H1 (cell line): ENCODE measurements around the gene DYRK1A. TPM values are rescaled to one million over a fixed set of nuclear protein-coding genes. Genes with fewer than 3 reads are reported as not detected.

Experiments
- CTCF ChIA-PET: fragments of 300-600 bp; sonication (Branson Sonifier 250); formaldehyde crosslinking; loops from one replicate; lab custom pipeline; 2021; ENCODE audit not compliant: partially characterized antibody; lab: Charles Lee
- POLR2A ChIA-PET: fragments of 300-600 bp; sonication (Branson Sonifier 250); formaldehyde crosslinking; loops from one replicate; lab custom pipeline; 2021; ENCODE audit warnings: inconsistent platforms; ENCODE audit not compliant: partially characterized antibody; lab: Charles Lee
- DNase-seq, 2 experiments: peaks; one replicate each; pipeline versions ENCODE4 v3.0.0 to v3.0.0-alpha.2; 2010 to 2022; ENCODE audit warnings: low spot score in 2 of 2, low read depth in 1 of 2, mixed read lengths in 1 of 2
- FAIRE-seq: peaks from 2 replicates; lab custom pipeline; 2011; peaks lifted over from hg19 to GRCh38; lab: Jason Lieb, UNC
- H2AFZ ChIP-seq: 2 replicates; pipeline ENCODE4 v1.8.1; 2012; ENCODE audit warnings: low read length, inconsistent platforms
- H2AK5ac ChIP-seq: 2 replicates; pipeline ENCODE4 v1.6.1; 2013; ENCODE audit warnings: low read depth, low read length
- H2BK120ac ChIP-seq: replicated peaks from 2 replicates; pipeline ENCODE3; 2013; ENCODE audit warnings: low read depth, low read length, inconsistent platforms
- H2BK12ac ChIP-seq: 2 replicates; pipeline ENCODE4 v1.6.1; 2013; ENCODE audit warnings: low read depth, low read length
- H2BK15ac ChIP-seq: 2 replicates; pipeline ENCODE4 v1.6.1; 2013; ENCODE audit warnings: low read length
- H2BK20ac ChIP-seq: 2 replicates; pipeline ENCODE4 v1.6.1; 2013; ENCODE audit warnings: low read length
- H2BK5ac ChIP-seq: 2 replicates; pipeline ENCODE4 v1.6.1; 2013; ENCODE audit warnings: low read depth, low read length
- H3K14ac ChIP-seq: 2 replicates; pipeline ENCODE4 v1.6.1; 2013; ENCODE audit warnings: inconsistent platforms; ENCODE audit not compliant: insufficient read length
- H3K18ac ChIP-seq: 2 replicates; pipeline ENCODE4 v1.6.1; 2013; ENCODE audit warnings: low read length; ENCODE audit errors: extremely low read depth
- H3K23ac ChIP-seq: 2 replicates; pipeline ENCODE4 v1.6.1; 2013; ENCODE audit warnings: inconsistent platforms; ENCODE audit not compliant: insufficient read length
- H3K23me2 ChIP-seq: 2 replicates; pipeline ENCODE4 v1.6.1; 2013; ENCODE audit warnings: low read depth, low read length
- H3K27ac ChIP-seq: 2 replicates; pipeline ENCODE4 v1.6.1; 2011; ENCODE audit warnings: low read depth, low read length, inconsistent platforms
- H3K27me3 ChIP-seq, 4 experiments: replicated peaks in 1 of 4; 1 replicate in 1 of 4; 2 replicates in 3 of 4; pipeline versions ENCODE4 v1.6.1 to v1.8.1; 2011 to 2013; ENCODE audit warnings: low read length in 3 of 4, mild to moderate bottlenecking in 3 of 4, inconsistent platforms in 2 of 4, mixed read lengths in 2 of 4, moderate library complexity in 1 of 4; ENCODE audit not compliant: control insufficient read depth in 3 of 4, insufficient read depth in 3 of 4; ENCODE audit errors: extremely low read depth in 1 of 4
- H3K36me3 ChIP-seq, 4 experiments: 2 replicates each; pipeline versions ENCODE4 v1.6.1 to v1.8.1; 2011 to 2013; ENCODE audit warnings: mild to moderate bottlenecking in 4 of 4, low read length in 3 of 4, moderate library complexity in 2 of 4, control low read depth in 1 of 4, inconsistent platforms in 1 of 4; ENCODE audit not compliant: insufficient read depth in 4 of 4, control insufficient read depth in 2 of 4
- H3K4ac ChIP-seq: replicated peaks from 2 replicates; pipeline ENCODE3; 2013; ENCODE audit warnings: low read length, low read depth, mixed read lengths, inconsistent platforms; ENCODE audit not compliant: insufficient read length
- H3K4me1 ChIP-seq, 4 experiments: replicated peaks in 1 of 4; 1 replicate in 1 of 4; 2 replicates in 3 of 4; pipeline versions ENCODE4 v1.6.1 to v1.8.1; 2011 to 2013; ENCODE audit warnings: low read length in 3 of 4, inconsistent platforms in 2 of 4, mixed read lengths in 1 of 4; ENCODE audit not compliant: insufficient read depth in 4 of 4, control insufficient read depth in 3 of 4
- H3K4me2 ChIP-seq, 2 experiments: 2 replicates each; pipeline versions ENCODE4 v1.6.1 to v1.8.1; 2011 to 2013; ENCODE audit warnings: low read depth in 2 of 2, low read length in 2 of 2, control low read depth in 1 of 2, inconsistent platforms in 1 of 2, mild to moderate bottlenecking in 1 of 2; ENCODE audit not compliant: insufficient read depth in 1 of 2
- H3K4me3 ChIP-seq, 4 experiments: fragments of 200-600, 300-600 bp in 1 of 4; sonication (generic), shearing (Covaris generic), sonication (Bioruptor Twin) in 1 of 4; 2 replicates each; pipeline versions ENCODE4 v1.5.1 to v1.8.1; 2011 to 2016; ENCODE audit warnings: low read length in 4 of 4, low read depth in 3 of 4, control low read depth in 2 of 4, inconsistent platforms in 2 of 4, mild to moderate bottlenecking in 2 of 4, mixed read lengths in 1 of 4, moderate library complexity in 1 of 4; ENCODE audit not compliant: insufficient read depth in 2 of 4; ENCODE audit errors: extremely low read depth in 1 of 4
- H3K56ac ChIP-seq: replicated peaks from 2 replicates; pipeline ENCODE3; 2013; ENCODE audit warnings: low read depth, mild to moderate bottlenecking, mixed read lengths, low read length, inconsistent platforms; ENCODE audit not compliant: insufficient read length
- H3K79me1 ChIP-seq: 2 replicates; pipeline ENCODE4 v1.6.1; 2013; ENCODE audit warnings: low read depth, low read length, control low read depth
- H3K79me2 ChIP-seq, 2 experiments: 2 replicates each; pipeline versions ENCODE4 v1.6.1 to v1.8.1; 2012 to 2013; ENCODE audit warnings: low read length in 2 of 2, mild to moderate bottlenecking in 2 of 2, inconsistent platforms in 1 of 2; ENCODE audit not compliant: insufficient read depth in 2 of 2, control insufficient read depth in 1 of 2
- H3K9ac ChIP-seq, 4 experiments: replicated peaks in 1 of 4; 1 replicate in 1 of 4; 2 replicates in 3 of 4; pipeline versions ENCODE4 v1.6.1 to v1.8.1; 2011 to 2013; ENCODE audit warnings: low read depth in 3 of 4, low read length in 3 of 4, control low read depth in 2 of 4, mild to moderate bottlenecking in 2 of 4, moderate library complexity in 2 of 4, inconsistent platforms in 1 of 4; ENCODE audit errors: extremely low read depth in 1 of 4
- H3K9me3 ChIP-seq, 2 experiments: 2 replicates each; pipeline versions ENCODE4 v1.6.1 to v1.8.1; 2012 to 2013; ENCODE audit warnings: mild to moderate bottlenecking in 2 of 2, moderate library complexity in 2 of 2, control low read depth in 1 of 2, inconsistent platforms in 1 of 2, low read depth in 1 of 2, low read length in 1 of 2, mixed read lengths in 1 of 2; ENCODE audit not compliant: insufficient read depth in 2 of 2
- H4K20me1 ChIP-seq, 2 experiments: replicated peaks in 1 of 2; 2 replicates each; pipeline versions ENCODE3 to v1.8.1; 2011 to 2013; ENCODE audit warnings: inconsistent platforms in 2 of 2, low read length in 2 of 2, mild to moderate bottlenecking in 1 of 2; ENCODE audit not compliant: insufficient read depth in 2 of 2, control insufficient read depth in 1 of 2
- H4K5ac ChIP-seq: 2 replicates; pipeline ENCODE4 v1.6.1; 2013; ENCODE audit warnings: low read length, low read depth, mixed read lengths, inconsistent platforms; ENCODE audit not compliant: insufficient read length
- H4K8ac ChIP-seq: 2 replicates; pipeline ENCODE4 v1.8.0; 2013; ENCODE audit warnings: mild to moderate bottlenecking, moderate library complexity, low read length, inconsistent platforms; ENCODE audit not compliant: insufficient read depth; ENCODE audit errors: extremely low read depth
- H4K91ac ChIP-seq: replicated peaks from 2 replicates; pipeline ENCODE3; 2013; ENCODE audit warnings: low read length, mixed read lengths, inconsistent platforms; ENCODE audit not compliant: insufficient read length
- CBX8 ChIP-seq: fragments of 300-800, 300-1000 bp; sonication (generic); IDR thresholded peaks from 2 replicates; pipeline ENCODE4 v1.7.1; 2016; ENCODE audit warnings: low read depth, low read length, borderline replicate concordance
- CEBPB ChIP-seq: IDR thresholded peaks from 2 replicates; pipeline ENCODE4 v1.6.1; 2012; ENCODE audit warnings: low read depth, low read length
- CHD1 ChIP-seq: IDR thresholded peaks from 2 replicates; pipeline ENCODE4 v1.6.1; 2012; ENCODE audit warnings: low read depth, low read length, improper control_type of control experiment
- E2F6 ChIP-seq: IDR thresholded peaks from 2 replicates; pipeline ENCODE4 v1.6.1; 2012; ENCODE audit warnings: inconsistent platforms
- EP300 ChIP-seq, 2 experiments: IDR thresholded peaks; 1 replicate in 1 of 2; 2 replicates in 1 of 2; pipeline ENCODE4 v1.6.1; 2011 to 2012; ENCODE audit warnings: low read depth in 2 of 2, low read length in 2 of 2, mild to moderate bottlenecking in 2 of 2, borderline replicate concordance in 1 of 2, inconsistent platforms in 1 of 2, moderate library complexity in 1 of 2
- EZH2 ChIP-seq: fragments of 200-600 bp; sonication (generic); IDR thresholded peaks from 2 replicates; pipeline ENCODE4 v1.7.1; 2012; ENCODE audit warnings: low read depth, mild to moderate bottlenecking, moderate library complexity, low read length, inconsistent platforms; ENCODE audit not compliant: severe bottlenecking
- HDAC2 ChIP-seq, 2 experiments: fragments of 300-600 bp in 1 of 2; sonication (generic) in 1 of 2; IDR thresholded peaks; 2 replicates each; pipeline ENCODE4 v1.6.1; 2011 to 2012; ENCODE audit warnings: low read depth in 2 of 2, low read length in 2 of 2, mild to moderate bottlenecking in 2 of 2, moderate library complexity in 2 of 2, borderline replicate concordance in 1 of 2, inconsistent platforms in 1 of 2
- KDM4A ChIP-seq: IDR thresholded peaks from one replicate; pipeline ENCODE4 v1.7.1; 2012; ENCODE audit warnings: low read depth, mild to moderate bottlenecking, moderate library complexity, low read length, inconsistent platforms; ENCODE audit not compliant: severe bottlenecking
- MAFK ChIP-seq: IDR thresholded peaks from 2 replicates; pipeline ENCODE4 v1.6.1; 2012; ENCODE audit warnings: low read depth, mild to moderate bottlenecking, improper control_type of control experiment, low read length
- NANOG ChIP-seq: IDR thresholded peaks from 2 replicates; pipeline ENCODE4 v1.6.1; 2011; ENCODE audit warnings: low read length, low read depth, mild to moderate bottlenecking, inconsistent platforms; ENCODE audit not compliant: insufficient read depth, poor library complexity, severe bottlenecking
- POLR2A ChIP-seq, 2 experiments: IDR thresholded peaks; 1 replicate in 1 of 2; 2 replicates in 1 of 2; pipeline ENCODE4 v1.6.1; 2011; ENCODE audit warnings: low read depth in 2 of 2, low read length in 2 of 2, mild to moderate bottlenecking in 2 of 2; ENCODE audit errors: control extremely low read depth in 1 of 2
- SP2 ChIP-seq: IDR thresholded peaks from 2 replicates; pipeline ENCODE4 v1.6.1; 2012; ENCODE audit warnings: mild to moderate bottlenecking, low read length, inconsistent platforms
- WGBS, 2 experiments: shearing (Covaris generic) in 1 of 2; methylation state at CpG; one replicate each; pipeline versions ENCODE4 v1.1.6 to v1.1.7; 2013 to 2015; ENCODE audit warnings: low lambda C conversion rate in 2 of 2, mixed read lengths in 2 of 2, inconsistent platforms in 1 of 2, low coverage in 1 of 2, missing lambda C conversion rate in 1 of 2; ENCODE audit not compliant: insufficient replicate concordance in 2 of 2, insufficient coverage in 1 of 2, insufficient read length in 1 of 2; ENCODE audit errors: extremely low coverage in 1 of 2, missing lambda C conversion rate in 1 of 2; 5-methylcytosine and 5-hydroxymethylcytosine counted together
- polyA plus RNA-seq, 7 experiments: library from polyadenylated mRNA; depleted of rRNA in 3 of 7; stranded (reverse) in 5 of 7; unstranded in 2 of 7; fragments of >200 nt in 5 of 7; fragments of 200-250 nt in 2 of 7; gene quantifications; 1 replicate in 5 of 7; 2 replicates in 1 of 7; 4 replicates in 1 of 7; pipeline versions ENCODE4 v1.2.1 to v1.2.3, GENCODE V29; 2011 to 2013; ENCODE audit warnings: missing spikeins in 2 of 7, mixed read lengths in 2 of 7
- total RNA-seq: library from RNA; stranded (reverse); fragmentation: NEBNext Ultra II Directional; extraction: Animal tissue kit (Norgen Biotek cat#: 25700); gene quantifications from 2 replicates; pipeline ENCODE4 v1.2.1, GENCODE V29; 2021

The DYRK1A gene
- total and polyA plus RNA-seq, 2 of the 8 experiments (the other 6 are each of a cell fraction or from before 2014, with no cell fraction given) = 61.1 to 62.2 TPM

GRCh38 chr21:37509802-37510393 lies 143.3 kb downstream of the DYRK1A start:
- Histone ChIP-seq H2AK5ac (no peak overlapping the region), H2BK20ac (no peak overlapping the region), H3K23ac (no peak overlapping the region), H4K5ac (no peak overlapping the region), H3K18ac (no peak overlapping the region), H3K4ac (no peak overlapping the region), H3K23me2 (peaks cover 1% of the 10 kb centered on the region; the same call in 1 of the 2 replicates), H3K4me2 (no peak overlapping the region), H3K27me3 (no peaks in the 10 kb centered on the region), H3K27ac (no peak overlapping the region), H4K20me1 (peaks cover 1 to 2% of the 10 kb centered on the region in 2 experiments), H4K91ac (no peak overlapping the region), H3K79me1 (no peaks in the 10 kb centered on the region; the same call in 1 of the 2 replicates), H3K4me3 (no peak overlapping the region), H3K4me1 (peaks cover 0 to 12% (median 9%) of the 10 kb centered on the region in 4 experiments; a peak in 5 of 7 replicates), H2AFZ (no peak overlapping the region), H3K79me2 (peaks cover 3 to 26% of the 10 kb centered on the region in 2 experiments; a peak in 2 of 4 replicates), H2BK12ac (no peak overlapping the region), H3K14ac (no peak overlapping the region), H4K8ac (no peak overlapping the region), H2BK15ac (no peak overlapping the region), H3K36me3 (peaks cover 32 to 83% (median 60%) of the 10 kb centered on the region in 4 experiments), H3K9me3 (no peaks in the 10 kb centered on the region), H2BK5ac (no peak overlapping the region), H3K9ac (no peak overlapping the region), H2BK120ac (no peak overlapping the region), H3K56ac (no peak overlapping the region)
- DNase-seq (no peak), FAIRE-seq (no peak)
- WGBS, 2 experiments = 99% methylated on average over 5 of the region's 5 CpGs; no CpG with 5 or more reads in 1 of the 2 experiments
- ChIA-PET CTCF (interaction anchor here (0.6 to 0.8 kb wide), 2 partner anchors 10 to 133 kb away, joined by 3 to 4 read pairs; no protein-coding TSS in a partner anchor), POLR2A (interaction anchor here (1.2 kb wide), 1 partner anchor 124 kb away, joined by 5 read pairs; no protein-coding TSS in a partner anchor)
- TF ChIP-seq POLR2A (IDR thresholded peaks at IDR 0.05; ENCODE audit: control extremely low read depth in 1 of 2, low read depth in 2 of 2, low read length in 2 of 2) (no peak), SP2 (no peak), MAFK (no peak), KDM4A (no peak), EZH2 (no peak), NANOG (no peak), E2F6 (no peak), CHD1 (no peak), CBX8 (no peak), EP300 (IDR thresholded peaks at IDR 0.05; ENCODE audit: borderline replicate concordance in 1 of 2, low read depth in 2 of 2, low read length in 2 of 2) (no peak), HDAC2 (IDR thresholded peaks at IDR 0.05; ENCODE audit: borderline replicate concordance in 1 of 2, low read depth in 2 of 2, low read length in 2 of 2) (no peak), CEBPB (no peak)
